ENCODE data around the gene PACSIN2.
"Not testable (repeated sequence)": the region's sequence is repeated elsewhere in the genome, so short reads cannot be mapped to it uniquely, and the experiment has no call there.

The PACSIN2 gene

DNA sequence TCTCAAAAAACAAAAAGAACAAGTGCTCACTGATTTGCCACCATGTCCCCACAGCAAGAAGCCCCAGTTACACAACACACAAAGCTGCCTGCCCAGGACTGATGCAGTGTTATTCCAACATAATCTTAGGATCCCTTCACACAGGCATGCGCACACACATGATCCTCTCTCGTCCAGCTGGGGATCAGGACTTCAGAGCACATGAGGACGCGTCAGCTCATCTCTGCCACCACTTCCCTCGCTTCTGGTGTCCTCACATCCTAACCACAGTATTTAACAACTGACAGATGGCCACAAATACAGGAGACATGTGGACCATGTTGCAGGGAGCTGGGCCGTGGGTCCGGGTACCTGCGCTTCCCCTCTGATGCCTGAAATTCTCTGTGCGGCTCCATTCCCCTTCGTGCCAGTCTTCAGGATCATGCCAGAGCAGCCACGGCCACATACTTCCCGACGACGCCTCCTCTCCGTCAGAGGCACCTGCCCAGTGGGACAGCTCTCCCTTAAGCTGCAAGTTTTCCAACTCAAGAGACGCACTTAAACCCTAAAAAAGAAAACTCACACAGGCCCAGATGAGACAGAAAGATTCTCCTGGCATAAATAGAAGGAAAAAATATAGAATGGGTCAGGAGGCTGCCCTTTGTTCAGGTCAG is 68.3 kb downstream of the PACSIN2 start:
- no peak for DNase-seq (ENCODE audit: low read depth, low spot score)

DNA sequence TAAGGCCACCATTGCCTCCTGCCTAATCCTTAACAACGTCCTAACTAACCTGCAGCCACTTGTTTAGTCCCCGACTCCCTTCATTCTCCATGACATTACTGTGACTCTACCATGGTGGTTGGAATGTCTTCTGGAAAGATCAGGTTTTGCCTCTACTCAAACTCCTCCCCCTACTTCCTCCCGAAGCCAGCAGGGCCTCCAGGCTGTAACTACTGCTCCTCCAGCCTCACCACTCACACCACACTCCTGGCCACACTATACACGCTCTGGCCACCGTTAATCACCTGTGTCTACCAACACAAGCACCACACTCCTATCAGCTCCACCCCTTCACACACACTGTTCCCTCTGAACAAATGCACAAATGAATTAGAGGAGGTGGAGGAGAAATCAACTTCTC is 69.2 kb downstream of the PACSIN2 start:
- DNase-seq (ENCODE audit: low read depth, low spot score) = no peak

DNA sequence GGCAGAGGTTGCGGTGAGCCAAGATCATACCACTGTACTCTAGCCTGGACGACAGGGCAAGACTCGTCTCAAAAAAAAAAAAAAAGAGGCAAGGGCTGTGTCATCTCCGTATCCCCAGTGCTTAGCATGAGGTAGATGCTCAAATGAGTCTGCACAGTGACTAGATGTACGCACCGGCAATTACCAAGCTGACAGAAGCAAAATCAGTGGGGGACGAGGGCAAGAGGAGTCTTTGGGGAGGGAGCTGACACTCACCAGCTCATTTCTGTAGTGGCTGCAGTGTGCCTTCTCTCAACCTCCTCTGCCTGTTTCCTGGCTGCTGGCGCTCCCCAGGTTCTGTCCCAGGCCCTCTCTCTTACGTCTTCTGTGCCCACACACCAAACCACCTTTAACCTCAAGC is 69.9 kb downstream of the PACSIN2 start:
- DNase-seq (ENCODE audit: low read depth, low spot score) = no peak

DNA sequence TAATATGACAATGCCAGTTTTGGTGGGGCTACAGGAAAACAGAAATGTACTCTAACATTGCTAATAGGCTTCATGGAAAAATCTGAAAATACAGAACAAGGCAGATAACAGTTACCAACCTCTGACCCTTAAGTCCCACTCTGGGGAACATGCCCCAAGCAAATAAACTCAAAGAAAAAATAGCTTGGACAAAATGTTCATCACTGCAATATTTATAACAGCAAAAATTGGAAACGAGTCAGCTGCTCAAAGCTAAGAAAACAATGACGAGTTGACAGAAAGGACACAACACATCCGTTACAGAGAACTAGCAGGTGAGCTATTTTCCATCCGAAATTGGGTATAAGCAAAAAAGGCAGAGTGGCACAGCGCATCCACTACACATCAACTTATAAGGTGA is 70.5 kb downstream of the PACSIN2 start:
- DNase-seq (ENCODE audit: low read depth, low spot score) = no peak

DNA sequence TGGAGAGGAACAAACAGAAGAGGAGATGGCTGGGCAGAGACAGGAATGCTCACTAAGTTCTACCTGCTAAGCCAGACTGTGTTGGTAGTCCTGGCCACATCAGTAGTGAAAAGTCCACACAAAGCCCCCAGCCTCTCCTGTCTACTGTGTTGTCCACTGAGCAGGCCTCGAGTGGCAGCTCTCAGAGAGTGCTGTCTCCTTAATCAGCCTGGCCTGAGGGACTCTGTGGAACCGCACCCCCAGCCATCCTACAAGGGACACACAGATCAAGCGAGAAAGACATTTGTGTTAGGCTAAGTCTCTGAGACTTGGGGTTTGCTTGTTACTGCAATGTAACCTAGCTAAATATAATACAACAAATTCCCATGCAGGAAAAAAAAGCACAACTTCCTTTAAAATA is 71.0 kb downstream of the PACSIN2 start:
- no peak for DNase-seq (ENCODE audit: low read depth, low spot score)

DNA sequence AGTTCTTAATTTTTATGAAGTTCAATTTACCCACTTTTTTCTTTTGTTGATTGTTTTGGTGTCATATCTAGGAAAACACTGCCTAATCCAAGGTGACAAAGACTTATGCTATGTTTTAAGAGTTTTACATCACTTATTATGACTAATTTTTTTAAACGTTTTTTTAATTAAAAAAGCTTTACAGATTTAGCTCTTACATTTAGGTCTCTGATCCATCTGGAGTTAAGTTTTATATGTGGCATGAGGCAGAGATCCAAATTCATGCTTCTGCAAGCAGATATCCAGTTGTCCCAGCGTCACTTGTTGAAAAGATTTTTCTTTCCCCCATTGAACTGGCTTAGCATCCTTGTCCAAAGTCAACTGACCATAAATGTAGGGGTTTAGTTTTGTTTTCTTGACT is 72.6 kb downstream of the PACSIN2 start:
- no peak for DNase-seq (ENCODE audit: low read depth, low spot score)

DNA sequence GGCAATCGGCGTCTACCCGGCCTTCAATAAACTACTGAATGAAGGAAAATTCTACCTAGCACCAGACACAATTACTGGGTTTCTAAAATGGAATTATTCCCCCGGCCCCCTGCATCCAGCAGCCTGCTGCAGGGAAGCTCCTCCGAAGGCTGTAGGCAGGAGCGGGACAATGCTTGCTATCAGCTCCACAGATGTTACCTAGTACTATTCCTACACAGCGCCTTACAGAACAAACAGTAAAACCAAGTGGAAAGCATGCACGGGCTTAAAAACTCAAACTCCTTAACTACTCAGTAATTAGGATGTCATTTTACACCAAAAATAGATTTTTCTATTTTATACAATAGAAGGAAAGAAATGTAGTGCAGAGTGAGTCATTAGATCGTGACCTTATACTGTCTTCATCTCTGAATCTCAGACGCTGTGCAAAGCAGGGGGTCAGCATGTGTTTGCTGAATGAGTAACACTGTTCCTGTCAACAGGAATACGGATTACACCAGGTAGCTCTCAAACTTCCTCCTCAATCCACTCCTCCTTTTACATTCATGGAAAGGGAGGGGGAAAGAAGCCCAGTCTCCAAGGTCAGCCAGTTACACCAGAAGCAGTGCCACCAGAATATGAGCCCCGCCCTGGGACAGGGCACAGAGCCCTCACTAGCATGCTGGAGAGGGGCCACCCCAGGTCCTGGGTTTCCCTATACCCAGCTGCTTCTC is 74.9 kb downstream of the PACSIN2 start:
- no peak for DNase-seq (ENCODE audit: low read depth, low spot score)

DNA sequence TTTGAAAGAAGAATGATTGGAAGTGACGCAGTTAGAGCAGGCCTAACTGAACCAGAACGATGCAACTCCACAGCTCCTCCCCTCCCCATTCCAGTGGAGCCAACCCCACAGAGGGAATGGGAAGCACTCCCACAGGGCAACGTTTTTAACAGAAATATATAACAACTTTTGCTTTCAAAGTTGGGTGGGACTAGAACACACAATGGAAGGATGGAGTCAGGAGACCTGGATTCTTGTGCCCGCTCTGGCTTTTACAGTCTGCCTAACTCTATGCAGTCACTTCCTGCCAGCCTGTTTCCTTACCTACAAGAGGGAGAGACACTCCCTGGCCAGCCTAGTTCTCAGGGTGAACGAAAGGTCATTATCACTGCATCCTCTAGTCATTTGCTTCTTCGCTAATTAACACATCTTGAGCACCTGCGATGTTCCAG is 75.5 kb downstream of the PACSIN2 start:
- DNase-seq (ENCODE audit: low read depth, low spot score) = no peak

DNA sequence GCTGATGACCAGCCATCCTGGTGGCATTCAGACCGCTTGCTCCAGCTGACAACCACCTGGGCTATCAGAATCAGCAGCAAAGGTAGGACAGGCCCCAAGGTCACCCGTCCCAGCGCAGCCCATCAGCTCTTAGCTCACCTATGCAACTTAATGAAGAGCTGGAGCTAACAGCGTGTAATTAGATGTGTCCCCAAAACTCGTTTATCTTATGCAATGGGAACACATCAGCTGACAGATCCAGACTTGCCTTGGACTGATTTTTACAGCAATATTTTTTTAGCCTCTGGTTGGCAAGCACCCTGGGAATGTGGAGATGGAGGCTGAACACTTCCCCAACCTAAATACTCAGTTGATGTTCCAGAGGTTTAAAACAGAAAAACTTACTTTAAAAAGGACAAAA is 76.0 kb downstream of the PACSIN2 start:
- DNase-seq (ENCODE audit: low read depth, low spot score) = no peak

DNA sequence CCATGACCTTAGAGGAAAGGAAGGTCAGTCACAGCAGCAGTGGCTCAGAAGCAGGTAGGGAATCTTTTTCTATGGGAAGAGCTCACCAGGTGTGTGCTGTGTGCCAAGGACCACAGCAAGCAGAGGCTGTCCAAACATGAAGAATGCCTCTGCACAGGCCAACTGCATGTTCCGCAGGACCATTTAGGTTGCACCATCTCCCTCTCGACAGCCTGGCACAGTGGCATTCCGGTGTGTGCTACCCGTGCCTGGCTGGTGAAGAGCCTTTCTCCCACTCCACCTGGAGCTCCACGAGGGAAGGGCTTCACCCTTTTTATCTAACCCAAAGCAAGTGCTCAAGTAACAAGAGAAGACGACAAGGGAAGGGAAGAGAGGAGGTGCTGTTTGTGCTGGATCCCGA is 76.5 kb downstream of the PACSIN2 start:
- no peak for DNase-seq (ENCODE audit: low read depth, low spot score)

DNA sequence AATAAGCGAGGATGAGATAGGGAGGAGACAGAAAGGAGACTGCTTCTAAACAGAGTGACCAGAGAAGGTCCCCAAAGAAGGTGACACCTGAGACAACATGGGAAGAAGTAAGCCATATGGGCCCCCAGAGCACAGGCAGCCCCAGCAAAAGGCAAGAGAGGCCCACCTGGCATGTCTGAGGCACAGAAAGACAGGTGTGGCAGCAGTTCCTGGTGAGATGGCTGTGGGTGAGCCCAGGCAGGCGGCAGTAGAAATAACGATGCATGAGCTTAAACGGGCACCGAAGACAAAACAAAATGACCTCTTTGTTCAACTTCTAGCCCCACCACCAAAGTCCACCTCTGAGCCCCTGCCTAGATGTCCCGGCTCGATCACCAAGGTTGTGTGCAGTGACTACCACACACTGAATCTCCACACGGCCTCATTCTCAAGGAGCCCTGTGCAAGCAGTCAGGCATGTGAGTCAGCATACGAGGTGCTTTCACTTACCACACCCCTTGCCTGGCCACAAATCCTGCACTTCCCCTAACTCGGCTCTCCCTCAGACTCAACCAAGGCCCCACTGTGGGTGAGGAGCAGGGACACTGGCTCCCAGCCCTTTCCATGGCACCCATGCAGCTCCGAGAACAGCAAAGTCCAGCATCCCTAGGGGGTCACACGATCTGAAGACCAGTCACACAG is 77.6 kb downstream of the PACSIN2 start:
- DNase-seq (ENCODE audit: low read depth, low spot score) = no peak

DNA sequence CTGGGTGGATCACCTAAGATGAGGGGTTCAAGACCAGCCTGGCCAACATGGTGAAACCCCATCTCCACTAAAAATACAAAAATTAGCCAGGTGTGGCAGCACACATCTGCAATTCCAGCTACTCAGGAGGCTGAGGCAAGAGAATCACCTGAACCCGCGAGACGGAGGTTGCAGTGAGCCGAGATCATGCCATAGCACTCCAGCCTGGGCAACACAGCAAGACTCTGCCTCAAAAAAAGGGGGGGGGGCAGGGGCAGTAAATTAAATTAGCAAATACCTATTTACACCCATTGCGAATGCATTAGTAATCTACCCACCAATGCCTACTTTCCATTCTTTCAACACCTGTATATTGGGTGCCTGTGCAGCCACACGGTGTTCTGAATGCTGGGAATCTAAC is 78.3 kb downstream of the PACSIN2 start:
- DNase-seq (ENCODE audit: low read depth, low spot score) = not testable (repeated sequence)

DNA sequence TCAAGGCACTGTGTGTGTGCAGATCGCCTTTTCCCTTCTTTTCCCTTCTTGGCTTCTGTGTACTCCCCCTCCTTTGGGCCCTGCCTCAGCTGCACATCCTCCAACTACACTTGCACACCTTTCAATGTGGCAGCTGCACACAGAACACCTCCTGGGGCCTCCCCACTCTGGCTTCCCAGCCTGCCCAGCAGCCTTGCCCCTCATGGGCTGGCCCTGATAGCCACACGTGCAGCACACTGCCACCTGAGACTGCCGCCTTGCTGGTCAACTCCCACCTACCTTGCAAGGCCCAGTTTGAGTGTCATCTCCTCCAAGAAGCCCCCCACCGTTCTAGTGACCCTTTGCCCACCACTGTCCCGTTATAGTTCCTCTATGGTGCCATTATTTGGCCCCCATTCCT is 80.6 kb downstream of the PACSIN2 start:
- DNase-seq (ENCODE audit: low read depth, low spot score) = no peak

DNA sequence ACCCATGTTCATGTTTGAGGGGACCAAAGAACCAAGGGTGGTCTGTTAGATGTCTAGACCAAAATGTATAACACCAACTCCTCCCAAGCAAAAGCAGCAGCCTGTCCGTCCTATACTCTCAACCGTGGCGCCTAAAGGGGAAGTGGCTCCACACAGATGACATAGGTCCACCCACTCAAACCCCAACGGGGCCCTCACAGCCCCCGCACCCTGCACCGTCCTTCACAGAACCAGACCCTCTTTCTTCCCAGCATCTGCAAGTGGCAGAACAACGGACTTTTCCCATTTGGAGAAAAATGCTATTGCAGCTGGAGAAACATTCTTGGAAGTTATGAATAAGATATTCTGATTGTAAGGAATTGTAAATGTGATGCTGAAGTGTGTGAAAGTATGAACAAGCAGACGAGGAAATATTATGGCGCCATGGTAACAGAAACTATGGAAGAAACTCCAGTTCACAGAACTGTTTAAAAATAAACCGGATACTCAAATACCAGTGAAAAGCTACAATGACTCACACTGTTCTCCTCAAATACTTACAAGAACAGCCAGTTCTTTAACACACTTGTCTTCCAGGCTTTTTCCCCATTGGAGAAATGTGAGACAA is 81.4 kb downstream of the PACSIN2 start:
- no peak for DNase-seq (ENCODE audit: low read depth, low spot score)

DNA sequence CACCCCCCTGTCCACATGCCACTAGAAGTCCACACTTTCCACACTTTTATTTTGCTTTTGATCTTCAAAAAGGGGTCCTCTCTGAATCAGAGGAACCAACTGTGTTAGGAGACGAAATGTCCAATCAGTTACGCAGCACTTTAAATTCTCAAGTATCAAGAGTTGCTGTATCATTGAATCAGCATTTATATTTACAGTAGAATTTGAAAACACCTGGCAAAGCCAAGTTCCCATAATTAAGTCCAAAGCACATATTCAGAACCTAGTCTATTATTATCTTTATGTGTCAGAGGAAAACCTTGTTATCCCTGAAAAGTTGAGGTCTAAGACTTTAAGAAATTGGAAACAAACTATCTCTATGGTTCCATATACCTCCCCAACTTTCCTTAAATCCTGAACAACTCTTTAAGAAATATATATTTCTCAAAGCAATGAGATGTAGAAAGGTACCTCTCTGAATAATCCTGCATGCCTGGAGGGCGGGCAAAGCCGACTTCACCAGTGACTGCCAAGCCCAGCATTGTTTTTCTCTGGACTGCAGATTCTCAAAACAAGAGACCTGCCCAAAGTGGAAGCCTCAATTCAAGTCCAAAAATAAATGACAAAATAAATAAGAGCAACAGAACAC is 82.0 kb downstream of the PACSIN2 start:
- no peak for DNase-seq (ENCODE audit: low read depth, low spot score)

DNA sequence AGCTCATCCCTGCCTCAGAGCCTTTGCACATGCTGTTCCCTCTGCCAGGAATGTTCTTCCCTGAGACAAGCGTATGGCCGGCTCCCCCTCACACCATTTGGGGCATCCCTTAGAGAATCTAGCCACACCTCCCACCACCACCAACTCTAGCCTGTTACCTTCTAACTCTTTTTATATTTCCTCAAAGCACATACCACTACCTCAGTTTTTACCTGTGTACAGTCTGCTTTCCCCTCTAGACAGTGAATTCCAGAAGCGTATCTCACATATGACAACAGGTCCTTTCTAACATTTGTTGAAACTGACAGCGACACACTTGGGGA is 82.8 kb downstream of the PACSIN2 start:
- DNase-seq (ENCODE audit: low read depth, low spot score) = no peak

DNA sequence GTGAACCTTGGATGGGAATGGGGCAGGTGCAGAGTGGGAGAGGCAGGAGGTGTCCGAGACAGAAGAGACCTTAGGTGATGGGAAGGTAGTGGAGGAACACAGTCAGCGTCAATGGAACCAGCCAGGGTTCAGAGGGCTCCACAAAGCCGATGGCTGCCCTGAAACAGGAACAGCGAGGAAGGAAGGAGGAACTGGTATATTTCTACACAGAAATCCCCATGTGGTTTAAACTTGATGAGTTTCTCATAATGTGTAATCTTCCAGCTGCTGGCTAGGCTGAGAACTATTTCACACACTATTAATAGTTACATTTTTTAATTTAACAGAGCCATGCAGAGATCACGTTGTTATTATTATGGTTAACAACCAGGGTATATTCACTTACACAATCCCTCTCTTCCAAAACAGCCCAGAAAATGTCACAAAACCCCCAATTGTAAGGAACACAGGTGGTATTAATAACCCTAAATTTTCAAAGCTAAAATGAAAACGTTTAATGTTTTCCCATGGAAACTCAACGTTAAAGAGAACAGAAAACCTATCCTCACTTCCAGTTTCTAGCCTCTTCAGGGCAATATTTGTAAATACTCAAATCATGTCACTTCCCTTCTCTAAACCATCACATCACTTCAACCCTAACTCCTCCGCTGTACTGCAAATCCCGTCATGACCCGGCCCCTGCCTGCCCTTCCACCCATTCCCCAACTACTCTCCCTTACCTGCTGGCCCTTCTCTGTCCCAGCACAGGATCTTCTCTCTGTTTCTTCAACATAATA is 83.3 kb downstream of the PACSIN2 start:
- DNase-seq (ENCODE audit: low read depth, low spot score) = no peak

DNA sequence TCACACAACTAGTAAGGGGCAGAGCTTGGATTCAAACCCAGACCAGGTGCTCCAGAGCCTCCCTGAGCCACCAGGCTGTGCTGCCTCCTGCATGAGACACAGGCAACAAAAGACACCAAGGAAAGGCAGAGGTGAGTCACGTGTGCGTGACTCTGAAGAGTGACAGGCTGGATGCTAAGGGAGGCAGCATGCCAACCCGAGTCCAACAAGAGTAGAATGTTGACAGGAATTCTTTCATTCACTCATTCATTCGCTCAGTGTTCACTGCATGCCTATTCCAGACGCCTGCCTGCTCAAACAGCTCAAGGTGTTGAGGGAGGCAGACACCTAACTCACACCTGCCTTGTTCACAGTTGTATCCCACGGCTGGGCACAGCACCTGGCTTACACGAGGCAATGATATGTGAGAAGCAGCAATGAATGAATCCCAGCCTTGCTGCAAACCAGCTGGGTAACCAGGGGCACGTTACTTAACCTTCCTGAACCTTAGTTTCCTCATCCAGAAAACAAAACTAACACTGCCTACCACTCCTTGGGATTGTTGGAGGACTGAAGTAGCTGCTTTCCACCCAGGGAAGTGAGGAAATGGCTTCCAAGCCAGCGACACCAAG is 84.0 kb downstream of the PACSIN2 start:
- DNase-seq (ENCODE audit: low read depth, low spot score) = no peak

DNA sequence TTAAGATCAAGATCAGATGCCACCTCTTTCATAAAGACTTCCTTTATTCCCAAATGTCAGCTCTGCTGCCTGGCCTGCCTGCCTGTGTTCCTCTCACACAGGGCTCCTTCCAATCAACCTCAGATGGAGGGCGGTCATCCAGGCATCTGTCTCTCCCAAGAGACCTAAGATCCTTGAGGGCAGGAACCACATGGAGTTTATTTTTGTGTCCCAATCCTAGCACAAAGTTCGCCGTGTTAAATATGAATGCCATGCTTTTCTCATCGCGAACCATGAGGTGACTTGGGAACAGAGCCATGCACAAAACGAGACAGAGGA is 85.2 kb downstream of the PACSIN2 start:
- DNase-seq (ENCODE audit: low read depth, low spot score) = no peak

DNA sequence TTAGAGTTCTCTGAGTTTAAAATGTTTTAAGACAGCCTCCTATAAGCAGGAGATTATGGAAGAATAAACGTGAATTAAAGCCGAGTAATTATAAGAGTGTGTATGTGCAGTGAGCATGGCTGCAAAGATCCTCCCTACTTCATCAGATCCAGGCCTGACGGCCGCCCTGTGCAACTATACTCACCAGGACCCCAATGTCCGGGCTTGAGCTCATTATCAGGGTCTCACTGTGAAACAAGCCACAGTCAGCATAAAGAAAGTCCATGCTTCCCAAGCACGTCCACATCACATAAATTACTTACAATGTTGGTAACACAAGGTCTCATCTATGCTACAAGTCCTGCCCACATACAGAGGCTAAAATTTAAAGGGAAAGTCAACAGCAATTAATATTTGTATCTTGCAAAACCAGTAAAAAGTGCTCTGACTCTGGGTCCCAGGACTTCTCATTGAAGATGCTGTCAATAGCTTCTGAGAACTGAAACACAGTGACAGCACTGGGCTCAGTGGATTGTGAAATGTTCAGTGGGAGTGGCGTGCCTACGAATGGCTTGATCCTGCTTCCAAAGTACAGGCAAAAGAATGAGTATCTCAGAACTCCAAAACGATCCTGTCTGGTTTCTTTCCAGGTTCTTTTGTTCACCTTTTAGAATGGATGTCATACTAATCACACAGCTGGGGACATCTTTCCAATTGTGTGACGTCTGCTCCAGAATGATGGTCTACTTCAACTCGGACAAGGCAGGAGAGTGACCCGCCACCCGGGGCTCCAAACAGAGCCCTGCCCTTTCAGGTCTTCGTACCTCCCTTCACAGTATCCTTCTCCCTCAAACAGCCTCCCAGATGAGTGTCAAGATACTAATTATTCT is 85.7 kb downstream of the PACSIN2 start:
- no peak for DNase-seq (ENCODE audit: low read depth, low spot score)
